ENCODE measurements around the gene KLHDC9. TPM values are rescaled to one million over a fixed set of nuclear protein-coding genes. Genes with fewer than 3 reads are reported as not detected.

Gene KLHDC9
- total and polyA plus RNA-seq, 2 of the 8 experiments (the other 6 are each of a cell fraction or from before 2014, with no cell fraction given) = 6.5 to 15.6 TPM

GRCh38 chr1:161128591-161129420 lies 30.6 kb downstream of the KLHDC9 start (continued):
- TF ChIP-seq SP1 (IDR thresholded peaks at IDR 0.05; ENCODE audit: low read depth, low read length) (no peak), BACH1 (IDR thresholded peaks at IDR 0.05; ENCODE audit: low read length) (no peak), SP2 (IDR thresholded peaks at IDR 0.05; ENCODE audit: low read length) (no peak), SIRT6 (IDR thresholded peaks at IDR 0.05; ENCODE audit: low read length) (no peak), MAX (IDR thresholded peaks at IDR 0.05) (no peak)
